K562 (cell line): ENCODE results near the gene UCN. TPM values are rescaled to one million over a fixed set of nuclear protein-coding genes. Genes with fewer than 3 reads are reported as not detected.
A peak's percentile ranks its signal among the peaks of the same experiment; 100 is the strongest.

Experiments used
- ATAC-seq: fragments of 200-7000 bp; cut with Tn5 transposase; 3 replicates; pipeline ENCODE4 v1.9.1; 2020; ENCODE audit warnings: moderate library complexity
- BruUV-seq: library from RNA; stranded (reverse); fragments of 400-500 nt; replicated peaks from 2 replicates; lab custom pipeline; 2021; lab: Mats Ljungman, UMichigan
- CTCF ChIA-PET: fragments of 300-600 bp; formaldehyde crosslinking; extraction: SDS; loops from one replicate; lab custom pipeline; 2021; ENCODE audit warnings: low intra/inter-chr PET ratio; lab: Yijun Ruan, JAX
- POLR2A ChIA-PET: fragments of 300-600, 350-650 bp; sonication (Branson Sonifier 250); formaldehyde crosslinking; extraction: SDS; loops from one replicate; lab custom pipeline; 2021; ENCODE audit warnings: antibody characterized with exemption, inconsistent platforms; lab: Yijun Ruan, JAX
- DNase-seq, 4 experiments: peaks; one replicate each; pipeline versions ENCODE4 v3.0.0 to v3.0.0-alpha.2; 2011 to 2018; ENCODE audit warnings: low spot score in 3 of 4, mixed read lengths in 3 of 4; ENCODE audit errors: extremely low read depth in 1 of 4
- FAIRE-seq: peaks from 2 replicates; lab custom pipeline; 2011; peaks lifted over from hg19 to GRCh38; lab: Jason Lieb, UNC
- H2AFZ ChIP-seq: 2 replicates; pipeline ENCODE4 v1.6.0; 2011; ENCODE audit warnings: low read depth, low read length, control low read depth, inconsistent platforms
- H3K27ac ChIP-seq: fragments of 200-600 bp; 3 replicates; pipeline ENCODE4 v1.8.0; 2011; ENCODE audit warnings: low read depth, mild to moderate bottlenecking, control low read depth, inconsistent platforms, low read length, moderate library complexity, mixed read lengths; ENCODE audit errors: extremely low read depth
- H3K27me3 ChIP-seq, 2 experiments: fragments of 300-600 bp in 1 of 2; 2 replicates in 1 of 2; 3 replicates in 1 of 2; pipeline versions ENCODE4 v1.6.0 to v1.8.0; 2011; ENCODE audit warnings: inconsistent platforms in 2 of 2, low read length in 2 of 2, mild to moderate bottlenecking in 1 of 2, mixed read lengths in 1 of 2, moderate library complexity in 1 of 2; ENCODE audit not compliant: control insufficient read depth in 2 of 2, insufficient read depth in 2 of 2
- H3K36me3 ChIP-seq: fragments of 300-600 bp; 3 replicates; pipeline ENCODE4 v1.8.0; 2011; ENCODE audit warnings: mild to moderate bottlenecking, low read length, inconsistent platforms; ENCODE audit not compliant: control insufficient read depth, insufficient read depth
- H3K4me1 ChIP-seq, 2 experiments: fragments of 200-600 bp in 1 of 2; replicated peaks in 1 of 2; 2 replicates in 1 of 2; 3 replicates in 1 of 2; pipeline versions ENCODE4 v1.5.1 to v1.8.0; 2011; ENCODE audit warnings: inconsistent platforms in 2 of 2, low read length in 2 of 2, mild to moderate bottlenecking in 1 of 2, mixed read lengths in 1 of 2, moderate library complexity in 1 of 2; ENCODE audit not compliant: control insufficient read depth in 2 of 2, insufficient read depth in 2 of 2
- H3K4me2 ChIP-seq: 2 replicates; pipeline ENCODE4 v1.6.1; 2011; ENCODE audit warnings: low read length, control low read depth, inconsistent platforms, mixed read lengths; ENCODE audit not compliant: insufficient read depth
- H3K4me3 ChIP-seq: fragments of 200-600 bp; sonication (generic), shearing (Covaris generic); 2 replicates; pipeline ENCODE4 v1.5.1; 2016; ENCODE audit warnings: control low read depth, inconsistent platforms
- H3K79me2 ChIP-seq: fragments of 200-600 bp; 3 replicates; pipeline ENCODE4 v1.8.0; 2011; ENCODE audit warnings: low read length, inconsistent platforms; ENCODE audit not compliant: control insufficient read depth, insufficient read depth
- H3K9ac ChIP-seq, 2 experiments: 2 replicates each; pipeline versions ENCODE4 v1.6.0 to v1.6.1; 2011; ENCODE audit warnings: low read depth in 2 of 2, low read length in 2 of 2, control low read depth in 1 of 2, inconsistent platforms in 1 of 2, mild to moderate bottlenecking in 1 of 2, mixed read lengths in 1 of 2; ENCODE audit not compliant: insufficient read depth in 1 of 2
- H3K9me1 ChIP-seq: one replicate; pipeline ENCODE4 v1.6.0; 2011; ENCODE audit warnings: inconsistent platforms, mild to moderate bottlenecking, low read length, moderate library complexity; ENCODE audit not compliant: control insufficient read depth, insufficient read depth
- H3K9me3 ChIP-seq: replicated peaks from 2 replicates; pipeline ENCODE4 v1.5.1; 2011; ENCODE audit warnings: low read depth, low read length, inconsistent platforms; ENCODE audit not compliant: control insufficient read depth, insufficient read depth
- H4K20me1 ChIP-seq: replicated peaks from 2 replicates; pipeline ENCODE4 v1.6.1; 2011; ENCODE audit warnings: low read length, inconsistent platforms, mixed read lengths; ENCODE audit not compliant: control insufficient read depth, insufficient read depth
- CREB3 ChIP-seq: fragments of 450-650 bp; conservative IDR thresholded peaks from 2 replicates; pipeline ENCODE4 v1.6.1; 2016; ENCODE audit warnings: missing genetic modification characterization, low read depth, mild to moderate bottlenecking, missing compliant biosample characterization, moderate library complexity
- GMEB1 ChIP-seq: fragments of 250-450 bp; sonication (Bioruptor Pico); IDR thresholded peaks from 2 replicates; pipeline ENCODE4 v1.4.0; 2020; ENCODE audit warnings: mild to moderate bottlenecking
- HDAC1 ChIP-seq, 2 experiments: fragments of 450-650 bp; IDR thresholded peaks; 2 replicates each; pipeline ENCODE4 v1.6.1; 2016 to 2017; ENCODE audit warnings: inconsistent platforms in 1 of 2, mild to moderate bottlenecking in 1 of 2, moderate library complexity in 1 of 2
- SRSF9 ChIP-seq: fragments of 200-400 bp; formaldehyde crosslinking; IDR thresholded peaks from 2 replicates; pipeline ENCODE4 v1.6.1; 2017; ENCODE audit warnings: low read depth, low read length, borderline replicate concordance
- USF2 ChIP-seq: sonication (generic); formaldehyde crosslinking; IDR thresholded peaks from 2 replicates; pipeline ENCODE4 v1.5.0; 2020; ENCODE audit warnings: missing genetic modification reagents
- WHSC1 ChIP-seq: IDR thresholded peaks from one replicate; pipeline ENCODE4 v1.6.1; 2012; ENCODE audit warnings: low read length, control low read depth, inconsistent platforms
- ZBTB7A ChIP-seq: IDR thresholded peaks from 2 replicates; pipeline ENCODE4 v1.6.1; 2011; ENCODE audit warnings: low read depth, mild to moderate bottlenecking, low read length, moderate library complexity, borderline replicate concordance; ENCODE audit not compliant: control insufficient read depth
- ZNF239 ChIP-seq: fragments of 250-450 bp; sonication (Bioruptor Pico); IDR thresholded peaks from 2 replicates; pipeline ENCODE4 v1.4.0; 2020; ENCODE audit warnings: mild to moderate bottlenecking
- ZNF263 ChIP-seq: sonication (generic); formaldehyde crosslinking; IDR thresholded peaks from 2 replicates; pipeline ENCODE4 v1.8.0; 2022; ENCODE audit warnings: mild to moderate bottlenecking, missing genetic modification reagents, borderline replicate concordance
- ZNF277 ChIP-seq: fragments of 250-450 bp; sonication (Bioruptor Pico); IDR thresholded peaks from 2 replicates; pipeline ENCODE4 v1.8.0; 2022; ENCODE audit warnings: inconsistent platforms, mild to moderate bottlenecking, moderate library complexity, borderline replicate concordance
- ZNF280B ChIP-seq: fragments of 250-450 bp; sonication (Bioruptor Pico); IDR thresholded peaks from 2 replicates; pipeline ENCODE4 v1.5.1; 2021; ENCODE audit warnings: mild to moderate bottlenecking
- ZNF311 ChIP-seq: fragments of 250-450 bp; sonication (Bioruptor Pico); IDR thresholded peaks from 2 replicates; pipeline ENCODE4 v1.4.0; 2020; ENCODE audit warnings: mild to moderate bottlenecking, moderate library complexity
- WGBS: fragments of 100-300 bp; shearing (Covaris generic); methylation state at CpG from one replicate; pipeline ENCODE4 v1.1.6; 2016; ENCODE audit warnings: low coverage, mixed read lengths; ENCODE audit not compliant: insufficient coverage; ENCODE audit errors: missing lambda C conversion rate; 5-methylcytosine and 5-hydroxymethylcytosine counted together
- in situ Hi-C: fragments of 300-500 bp; cut with MboI; formaldehyde crosslinking; loops from 4 replicates; pipeline ENCODE4 v1.15.0; 2018; ENCODE audit warnings: inconsistent platforms, mixed read lengths
- intact Hi-C: fragments of 100-400 bp; cut with micrococcal nuclease; formaldehyde crosslinking; loops from 2 replicates; pipeline ENCODE4 v1.14.2; 2022
- polyA plus RNA-seq, 8 experiments: library from polyadenylated mRNA; depleted of rRNA in 4 of 8; stranded (reverse) in 5 of 8; unstranded in 3 of 8; fragments of >200 nt; fragmentation: Nextera tagmentation in 2 of 8; fragmentation: Illumina TruSeq in 1 of 8; extraction: Ambion mirVana in 2 of 8; extraction: Trizol in 1 of 8; gene quantifications; 2 replicates each; pipeline versions ENCODE4 v1.2.1 to v1.2.3, GENCODE V29; 2011 to 2014; ENCODE audit warnings: inconsistent platforms in 1 of 8, missing spikeins in 1 of 8
- total RNA-seq, 7 experiments: library from RNA; depleted of rRNA in 6 of 7; stranded (reverse); fragments of >200 nt in 6 of 7; fragmentation: Illumina TruSeq in 2 of 7; extraction: Trizol in 2 of 7; gene quantifications; 2 replicates each; pipeline versions ENCODE4 v1.2.1 to v1.2.3, GENCODE V29; 2011 to 2021; ENCODE audit warnings: low replicate concordance in 1 of 7

UCN gene
- total and polyA plus RNA-seq, 9 of the 15 experiments (the other 6 are each of a cell fraction or from before 2014, with no cell fraction given): 0.10 to 2.7 (median 0.43) TPM

GRCh38 chr2:27282892-27283291 is 25.4 kb downstream of the UCN start (continued):
- no peak for TF ChIP-seq ZNF263 (CRISPR knock-in tag)

GRCh38 chr2:27281855-27282559 is 26.2 kb downstream of the UCN start, which contains the start of gene TRIM54:
TRIM54 (plus strand) TSS chr2:27282429; CDS start chr2:27282732, 303 bp downstream.
- no peak for DNase-seq
- peak; percentile 37; the same call in 1 of the 3 replicates for ATAC-seq
- in situ Hi-C loops: loop anchor here (5.0 kb wide), 1 partner anchor 185 kb away; no protein-coding TSS in a partner anchor
- intact Hi-C loops: loop anchor here (10.0 kb wide), 1 partner anchor 437 kb away; the partner anchor contains the start of gene DPYSL5
- Histone ChIP-seq H3K27me3 (peaks cover 0 to 4% of the 10 kb centered on the region in 2 experiments; a peak in 1 of 5 replicates), H3K27ac (no peak within 1 kb of the TSS), H3K4me1 (peaks cover 6 to 17% of the 10 kb centered on the region in 2 experiments), H3K9me3 (no peaks in the 10 kb centered on the region), H4K20me1 (no peaks in the 10 kb centered on the region), H3K4me3 (no peak within 1 kb of the TSS), H3K79me2 (no peaks in the 10 kb centered on the region), H2AFZ (peak within 1 kb of the TSS; percentile 62), H3K36me3 (no peaks in the 10 kb centered on the region), H3K9ac (peak within 1 kb of the TSS in 1 of 2 experiments; percentile 41; a peak in 1 of 4 replicates), H3K4me2 (no peak within 1 kb of the TSS), H3K9me1 (no peaks in the 10 kb centered on the region)
- POLR2A ChIA-PET: interaction anchor here (0.6 to 1.4 kb wide), 11 partner anchors 11 to 332 kb away, joined by 3 to 8 read pairs (median 3); no protein-coding TSS in a partner anchor
- no TSS peak for BruUV-seq
- 43% methylated on average over 4 of the region's 5 CpGs for WGBS
- CTCF ChIA-PET: no interaction called here
- FAIRE-seq: peak; percentile 19
- no peak for TF ChIP-seq HDAC1 (IDR thresholded peaks at IDR 0.05)
- TF ChIP-seq ZNF311: no peak
- no peak for TF ChIP-seq CREB3 (tag)
- TF ChIP-seq ZNF277 (CRISPR knock-in tag): no peak
- no peak for TF ChIP-seq ZNF239 (CRISPR knock-in tag)
- no peak for TF ChIP-seq GMEB1
- no peak for TF ChIP-seq ZNF280B (CRISPR knock-in tag)
- TF ChIP-seq WHSC1: no peak
- TF ChIP-seq USF2 (CRISPR knock-in tag): no peak
- TF ChIP-seq ZBTB7A: no peak
- no peak for TF ChIP-seq SRSF9
